OCI-LY7 (cell line): ENCODE measurements around the gene HNRNPCL4. TPM values are rescaled to one million over a fixed set of nuclear protein-coding genes. Genes with fewer than 3 reads are reported as not detected.

ENCODE experiments used
- total RNA-seq, 2 experiments: library from RNA; depleted of rRNA in 1 of 2; stranded (reverse); fragments of >200 nt in 1 of 2; shearing (Covaris generic) in 1 of 2; gene quantifications; 2 replicates each; pipeline ENCODE4 v1.2.3, GENCODE V29; 2014 to 2022

The HNRNPCL4 gene
- total RNA-seq, 2 experiments from 2014 or later = not detected

Other genes starting within 250 kb of the HNRNPCL4 start
- gene PRAMEF7, start 249.0 kb downstream of the HNRNPCL4 start, total RNA-seq (2014; rRNA removed; shearing (Covaris generic)) = not detected in 2 replicates
- not detected in 2 replicates for gene PRAMEF7, start 249.0 kb downstream of the HNRNPCL4 start, total RNA-seq (2022)
- gene PRAMEF6, start 218.1 kb downstream of the HNRNPCL4 start, total RNA-seq (2014; rRNA removed; shearing (Covaris generic)) = not detected in 2 replicates
- gene PRAMEF6, start 218.1 kb downstream of the HNRNPCL4 start, total RNA-seq (2022) = not detected in 2 replicates
- gene PRAMEF27, start 109.1 kb downstream of the HNRNPCL4 start, total RNA-seq (2014; rRNA removed; shearing (Covaris generic)) = not detected in 2 replicates
- not detected in 2 replicates for gene PRAMEF27, start 109.1 kb downstream of the HNRNPCL4 start, total RNA-seq (2022)
- not detected in 2 replicates for gene HNRNPCL3, start 104.9 kb downstream of the HNRNPCL4 start, total RNA-seq (2014; rRNA removed; shearing (Covaris generic))
- not detected in 2 replicates for gene HNRNPCL3, start 104.9 kb downstream of the HNRNPCL4 start, total RNA-seq (2022)
- gene PRAMEF25, start 94.9 kb downstream of the HNRNPCL4 start, total RNA-seq (2014; rRNA removed; shearing (Covaris generic)) = not detected in 2 replicates
- gene PRAMEF25, start 94.9 kb downstream of the HNRNPCL4 start, total RNA-seq (2022) = not detected in 2 replicates
- not detected in 2 replicates for gene HNRNPCL2, start 48.8 kb downstream of the HNRNPCL4 start, total RNA-seq (2014; rRNA removed; shearing (Covaris generic))
- gene HNRNPCL2, start 48.8 kb downstream of the HNRNPCL4 start, total RNA-seq (2022) = not detected in 2 replicates
- gene PRAMEF26, start 9.6 kb downstream of the HNRNPCL4 start, total RNA-seq (2014; rRNA removed; shearing (Covaris generic)) = not detected in 2 replicates
- gene PRAMEF26, start 9.6 kb downstream of the HNRNPCL4 start, total RNA-seq (2022) = not detected in 2 replicates
- gene PRAMEF9, start 6.2 kb upstream of the HNRNPCL4 start, total RNA-seq (2014; rRNA removed; shearing (Covaris generic)) = not detected in 2 replicates
- gene PRAMEF9, start 6.2 kb upstream of the HNRNPCL4 start, total RNA-seq (2022) = not detected in 2 replicates
- not detected in 2 replicates for gene PRAMEF13, start 35.8 kb upstream of the HNRNPCL4 start, total RNA-seq (2014; rRNA removed; shearing (Covaris generic))
- gene PRAMEF13, start 35.8 kb upstream of the HNRNPCL4 start, total RNA-seq (2022) = not detected in 2 replicates
- not detected in 2 replicates for gene PRAMEF18, start 60.5 kb upstream of the HNRNPCL4 start, total RNA-seq (2014; rRNA removed; shearing (Covaris generic))
- gene PRAMEF18, start 60.5 kb upstream of the HNRNPCL4 start, total RNA-seq (2022) = not detected in 2 replicates
- not detected in 2 replicates for gene PRAMEF5, start 88.6 kb upstream of the HNRNPCL4 start, total RNA-seq (2014; rRNA removed; shearing (Covaris generic))
- not detected in 2 replicates for gene PRAMEF5, start 88.6 kb upstream of the HNRNPCL4 start, total RNA-seq (2022)
- not detected in 2 replicates for gene PRAMEF8, start 119.5 kb upstream of the HNRNPCL4 start, total RNA-seq (2014; rRNA removed; shearing (Covaris generic))
- not detected in 2 replicates for gene PRAMEF8, start 119.5 kb upstream of the HNRNPCL4 start, total RNA-seq (2022)
- not detected in 2 replicates for gene PRAMEF33, start 137.9 kb upstream of the HNRNPCL4 start, total RNA-seq (2014; rRNA removed; shearing (Covaris generic))
- gene PRAMEF33, start 137.9 kb upstream of the HNRNPCL4 start, total RNA-seq (2022) = not detected in 2 replicates
- gene PRAMEF15, start 149.9 kb upstream of the HNRNPCL4 start, total RNA-seq (2014; rRNA removed; shearing (Covaris generic)) = not detected in 2 replicates
- gene PRAMEF15, start 149.9 kb upstream of the HNRNPCL4 start, total RNA-seq (2022) = not detected in 2 replicates
- gene PRAMEF14, start 181.5 kb upstream of the HNRNPCL4 start, total RNA-seq (2014; rRNA removed; shearing (Covaris generic)) = not detected in 2 replicates
- not detected in 2 replicates for gene PRAMEF14, start 181.5 kb upstream of the HNRNPCL4 start, total RNA-seq (2022)
- not detected in 2 replicates for gene PRAMEF19, start 206.3 kb upstream of the HNRNPCL4 start, total RNA-seq (2014; rRNA removed; shearing (Covaris generic))
- gene PRAMEF19, start 206.3 kb upstream of the HNRNPCL4 start, total RNA-seq (2022) = not detected in 2 replicates
- not detected in 2 replicates for gene PRAMEF17, start 224.0 kb upstream of the HNRNPCL4 start, total RNA-seq (2014; rRNA removed; shearing (Covaris generic))
- not detected in 2 replicates for gene PRAMEF17, start 224.0 kb upstream of the HNRNPCL4 start, total RNA-seq (2022)
- not detected in 2 replicates for gene PRAMEF20, start 244.8 kb upstream of the HNRNPCL4 start, total RNA-seq (2014; rRNA removed; shearing (Covaris generic))
- not detected in 2 replicates for gene PRAMEF20, start 244.8 kb upstream of the HNRNPCL4 start, total RNA-seq (2022)